GM18858 (cell line): ENCODE data around the gene SDHA.
"Not testable (repeated sequence)": the region's sequence is repeated elsewhere in the genome, so short reads cannot be mapped to it uniquely, and the experiment has no call there.

Source experiments
- ATAC-seq: cut with Tn5 transposase; IDR thresholded peaks from one replicate; pipeline ENCODE4 v1.9.1; 2021; ENCODE audit not compliant: unreplicated experiment

Gene SDHA

GRCh38 chr5:218457-219291, 554 bp downstream of the SDHA start:
- peak; percentile 12 for ATAC-seq

DNA sequence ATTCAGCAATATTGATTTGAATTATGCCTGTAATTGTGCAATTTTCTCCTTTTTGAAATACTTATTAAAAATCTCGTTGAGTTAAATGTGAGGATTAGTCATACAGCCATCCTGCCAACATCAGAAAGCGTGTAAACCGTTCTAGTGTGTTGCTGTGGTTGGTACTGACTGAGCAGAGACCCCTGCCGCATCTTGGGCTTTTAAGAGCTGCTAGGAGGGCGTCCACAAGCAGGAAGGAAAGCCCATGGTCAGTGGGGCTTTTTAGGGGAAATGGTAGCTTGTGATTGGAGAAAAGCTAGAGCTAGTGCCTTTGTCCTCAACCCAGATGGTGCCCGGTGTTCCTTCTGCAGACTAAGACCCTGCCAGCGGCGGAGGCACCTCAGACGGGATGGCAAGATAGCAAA, 1.3 kb downstream of the SDHA start:
- no peak for ATAC-seq

GRCh38 chr5:219991-220390, 1.9 kb downstream of the SDHA start:
- no peak for ATAC-seq

DNA sequence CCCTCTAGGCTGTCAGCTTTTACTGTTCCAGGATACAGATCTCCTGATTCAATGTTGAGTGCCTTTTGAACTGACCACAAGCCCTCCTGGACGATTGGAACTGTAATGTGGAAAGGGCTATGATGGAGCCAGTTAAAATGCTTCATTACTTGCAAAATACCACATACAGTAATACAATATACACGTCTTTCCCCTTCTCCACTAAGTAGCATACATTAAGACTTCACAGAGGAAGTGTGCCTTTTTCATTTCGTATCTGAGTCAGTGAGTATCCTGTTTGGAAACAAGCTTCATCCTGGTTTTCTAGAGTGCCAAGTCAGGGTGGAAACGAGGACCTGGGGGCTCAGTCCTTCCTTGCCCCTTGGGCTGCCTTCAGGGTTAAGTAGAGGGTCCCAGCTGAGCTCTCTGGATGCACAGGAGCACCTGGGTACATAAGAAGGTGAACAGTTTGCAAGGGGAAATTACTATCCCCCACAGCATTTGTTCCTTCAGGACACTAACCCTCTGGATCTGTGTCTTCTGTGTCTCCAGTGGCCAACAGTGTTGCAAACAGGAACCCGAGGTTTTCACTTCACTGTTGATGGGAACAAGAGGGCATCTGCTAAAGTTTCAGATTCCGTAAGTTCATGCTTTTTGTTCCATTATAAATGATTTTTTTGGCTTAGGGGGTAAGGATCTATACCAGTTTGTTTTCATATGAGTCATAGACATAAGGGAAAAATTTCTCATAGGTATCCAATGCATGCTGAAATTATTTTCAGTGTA, 5.0 kb downstream of the SDHA start:
- ATAC-seq, result not testable (repeated sequence)

- ATAC-seq, result no peak
Observed at GRCh38 chr5:223791-224190, 5.7 kb downstream of the SDHA start.

DNA sequence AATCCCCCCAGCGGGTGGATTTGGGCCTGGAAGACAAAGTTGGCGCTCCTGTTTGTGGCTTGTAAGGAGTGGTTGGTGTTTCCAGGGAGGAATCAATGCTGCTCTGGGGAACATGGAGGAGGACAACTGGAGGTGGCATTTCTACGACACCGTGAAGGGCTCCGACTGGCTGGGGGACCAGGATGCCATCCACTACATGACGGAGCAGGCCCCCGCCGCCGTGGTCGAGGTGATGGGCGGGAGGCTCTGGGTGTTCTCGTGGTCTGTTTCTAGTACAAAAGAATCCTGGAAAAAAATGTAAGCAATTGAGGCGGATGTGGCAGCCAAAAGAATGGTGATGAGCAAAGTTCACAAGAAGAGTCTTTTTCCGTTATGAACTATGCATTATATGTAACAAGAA, 7.2 kb downstream of the SDHA start:
- ATAC-seq, result no peak

DNA sequence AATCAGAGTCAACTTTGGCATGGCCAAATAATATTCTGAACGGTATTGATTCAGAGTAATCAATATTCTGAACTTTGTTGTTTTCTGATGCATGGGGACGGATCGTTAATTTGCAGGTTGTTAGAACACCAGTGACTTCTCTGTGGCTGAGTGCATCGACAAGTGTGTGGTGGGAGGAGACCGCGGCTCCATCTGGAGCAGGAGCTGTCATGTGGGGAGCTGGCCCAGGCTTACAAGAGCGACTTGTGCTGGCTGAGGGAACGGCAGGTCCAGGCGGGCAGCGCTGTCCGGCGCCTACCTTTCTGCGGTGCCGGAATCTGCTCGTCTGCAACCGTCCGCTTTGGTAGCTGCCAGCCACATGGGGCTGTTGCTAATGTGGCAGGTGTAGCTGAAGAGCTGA, 9.3 kb downstream of the SDHA start:
- ATAC-seq, result not testable (repeated sequence)

DNA sequence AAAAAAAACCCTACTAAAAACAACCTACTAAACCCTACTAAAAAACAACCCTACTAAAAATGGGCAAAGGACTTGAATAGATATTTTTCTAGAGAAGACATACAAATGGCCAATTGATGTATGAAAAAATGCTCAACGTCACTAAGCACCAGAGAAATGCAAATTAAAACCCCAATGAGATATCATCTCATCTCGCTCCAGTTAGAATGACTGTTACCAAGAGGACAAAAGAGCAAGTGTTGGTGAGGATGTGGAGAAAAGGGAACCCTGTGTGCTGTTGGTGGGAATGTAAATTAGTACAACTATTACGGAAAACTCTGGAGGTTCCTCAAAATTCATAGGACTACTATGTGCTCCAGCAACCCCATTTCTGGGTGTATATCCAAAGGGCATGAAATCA, 10.8 kb downstream of the SDHA start:
- ATAC-seq, result no peak

GRCh38 chr5:230711-231110, 12.6 kb downstream of the SDHA start:
- no peak for ATAC-seq

- no peak for ATAC-seq
Observed at GRCh38 chr5:231661-232060, 13.5 kb downstream of the SDHA start.

- ATAC-seq, result not testable (repeated sequence)
Observed at GRCh38 chr5:233426-233825, 15.3 kb downstream of the SDHA start.

GRCh38 chr5:234450-234849, 16.3 kb downstream of the SDHA start:
- no peak for ATAC-seq

DNA sequence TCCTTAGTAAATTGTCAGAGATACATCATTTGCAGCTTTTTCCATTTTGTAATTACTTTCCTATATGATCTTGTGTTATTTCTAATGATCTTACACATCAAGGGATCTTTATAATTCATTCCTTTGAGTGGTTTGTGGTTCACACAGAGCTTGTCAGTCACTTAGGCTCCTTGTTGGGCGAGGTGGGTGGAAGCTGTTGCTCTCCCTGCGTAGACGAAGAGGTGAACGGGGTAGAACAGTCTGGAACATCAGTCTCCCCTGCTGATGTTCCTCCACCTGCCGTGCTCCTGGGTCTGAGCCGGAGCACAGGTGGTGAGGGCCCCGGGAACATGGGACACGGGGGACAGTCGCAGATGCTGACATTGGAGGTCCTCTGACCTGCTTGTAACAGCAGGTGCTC, 17.4 kb downstream of the SDHA start:
- not testable (repeated sequence) for ATAC-seq

DNA sequence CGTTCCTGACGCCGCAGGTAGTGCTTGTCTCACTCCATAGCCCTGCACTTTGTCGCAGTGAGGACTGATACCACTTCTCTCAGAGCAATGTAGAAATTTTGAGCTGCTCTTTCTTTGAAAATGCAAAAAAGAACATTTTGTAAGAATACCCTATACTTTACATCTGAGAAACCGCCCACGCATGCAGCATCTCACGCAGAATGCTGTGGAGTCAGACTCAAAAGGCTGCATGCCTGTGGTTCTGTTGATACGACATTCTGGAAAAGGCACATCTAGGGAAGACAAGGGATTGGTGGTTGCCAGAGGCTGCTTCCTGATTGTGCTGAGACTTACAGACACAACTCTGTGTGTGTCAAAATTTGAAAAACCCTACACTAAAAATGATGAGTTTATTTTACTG, 19.8 kb downstream of the SDHA start:
- not testable (repeated sequence) for ATAC-seq

DNA sequence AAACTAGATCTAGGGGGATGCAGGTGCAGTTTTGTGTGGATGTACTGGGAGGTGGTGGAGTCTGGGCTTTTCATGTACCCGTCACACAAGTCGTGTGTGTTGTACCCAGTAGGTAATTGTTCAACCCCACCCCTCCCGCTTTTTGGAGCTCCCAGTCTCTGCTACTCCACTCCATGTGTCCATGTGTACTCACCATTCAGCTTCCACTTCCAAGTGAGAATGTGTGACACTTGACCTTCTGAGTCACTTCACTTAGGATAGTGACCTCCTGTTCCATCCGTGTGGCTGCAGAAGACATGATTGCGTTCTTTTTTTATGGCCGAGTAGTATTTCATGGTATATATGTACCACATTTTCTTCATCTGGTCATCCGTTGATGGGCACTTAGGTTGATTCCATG, 22.4 kb downstream of the SDHA start:
- ATAC-seq, result not testable (repeated sequence)

DNA sequence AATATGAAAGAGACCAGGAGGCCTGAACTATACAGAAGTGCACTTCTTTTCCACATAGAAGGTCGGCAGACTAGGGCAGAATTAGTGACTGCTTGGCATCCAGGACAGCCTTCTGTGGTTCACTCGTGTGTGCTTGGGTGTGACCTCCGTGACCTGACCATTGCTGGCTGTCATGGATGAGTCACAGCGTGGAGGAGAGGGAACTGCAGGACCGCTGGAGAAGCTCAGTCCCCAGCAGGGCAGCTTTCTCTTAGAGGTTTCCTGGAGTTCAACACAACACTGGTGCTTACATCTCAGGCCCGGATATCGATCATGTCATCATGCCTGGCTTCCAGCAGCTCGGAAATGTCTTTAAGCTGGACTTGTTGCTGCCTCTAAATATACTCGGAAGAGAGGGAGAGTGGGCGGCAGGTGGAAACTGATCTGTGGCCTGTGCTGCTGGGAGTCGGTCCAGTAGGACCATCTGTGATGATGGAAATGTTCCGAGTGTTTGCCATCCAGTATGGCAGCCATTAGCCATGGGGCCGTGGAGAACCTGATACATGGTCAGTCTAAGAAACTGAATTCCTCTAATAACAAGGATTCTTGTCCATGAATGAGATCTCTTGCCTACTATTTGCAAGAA, 23.0 kb downstream of the SDHA start:
- not testable (repeated sequence) for ATAC-seq

DNA sequence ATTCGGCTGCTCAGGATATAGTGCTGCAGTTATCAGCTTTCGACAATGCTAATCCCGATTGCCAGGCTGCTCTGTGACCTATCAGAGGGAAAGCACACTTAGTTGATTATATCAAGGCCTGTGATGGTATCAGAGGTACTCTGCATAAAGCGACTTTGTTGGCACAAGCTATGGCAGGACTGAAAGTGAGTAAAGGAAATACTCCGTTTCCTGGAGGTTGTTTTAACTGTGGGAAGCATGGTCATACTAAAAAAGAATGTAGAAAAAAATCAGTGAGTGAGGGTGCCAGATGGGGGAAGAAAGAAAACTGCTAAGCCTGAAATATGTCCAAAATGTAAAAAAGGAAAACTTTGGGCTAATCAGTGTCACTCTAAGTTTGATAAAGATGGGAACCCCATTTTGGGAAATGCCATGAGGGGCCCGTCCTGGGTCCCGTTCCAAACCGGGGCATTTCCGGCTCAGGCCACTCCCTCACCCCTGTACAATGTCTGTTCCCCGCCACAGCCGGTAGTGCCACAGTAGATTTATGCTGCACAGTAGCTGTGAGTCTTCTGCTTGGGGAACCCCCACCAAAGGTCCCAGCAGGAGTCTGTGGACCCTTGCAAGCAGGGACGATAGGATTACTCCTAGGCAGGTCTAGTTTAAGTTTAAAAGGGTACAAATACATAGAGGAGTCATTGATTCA, 25.7 kb downstream of the SDHA start:
- ATAC-seq, result not testable (repeated sequence)

- not testable (repeated sequence) for ATAC-seq
Observed at GRCh38 chr5:245717-246116, 27.6 kb downstream of the SDHA start.

DNA sequence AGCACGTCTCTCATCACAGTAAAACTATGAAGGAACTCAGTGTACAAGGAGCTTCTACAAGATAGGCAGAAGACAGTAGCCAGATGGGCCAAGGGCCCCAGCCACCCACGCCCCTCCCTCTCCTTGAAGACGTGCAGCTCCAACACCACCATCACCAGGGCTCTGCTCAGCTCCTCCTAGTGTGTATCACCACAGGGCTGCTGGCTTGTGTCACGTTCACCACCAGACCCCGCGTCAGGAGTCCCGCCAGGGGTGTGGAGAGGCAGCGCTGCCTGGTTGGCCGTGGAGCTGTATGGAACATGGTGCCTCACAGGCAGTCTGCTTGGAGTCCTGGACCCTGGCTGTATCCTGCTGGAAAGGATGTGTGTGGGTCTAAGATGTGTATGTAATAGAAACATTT, 32.3 kb downstream of the SDHA start:
- not testable (repeated sequence) for ATAC-seq

DNA sequence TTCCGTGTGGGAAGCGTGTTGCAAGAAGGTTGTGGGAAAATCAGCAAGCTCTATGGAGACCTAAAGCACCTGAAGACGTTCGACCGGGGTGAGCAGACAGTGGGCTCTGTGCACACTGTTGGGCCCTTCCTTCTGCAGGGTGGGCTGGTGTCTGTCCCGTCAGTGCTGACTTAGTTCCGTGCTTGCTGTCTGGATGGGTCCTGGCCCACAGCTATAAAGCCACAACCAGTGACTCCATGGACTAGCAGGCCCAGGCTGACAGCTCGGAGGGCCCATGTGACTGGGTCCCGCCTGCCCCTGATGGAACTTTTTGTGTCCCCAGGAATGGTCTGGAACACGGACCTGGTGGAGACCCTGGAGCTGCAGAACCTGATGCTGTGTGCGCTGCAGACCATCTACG, 32.9 kb downstream of the SDHA start:
- not testable (repeated sequence) for ATAC-seq

GRCh38 chr5:251538-251937, 33.4 kb downstream of the SDHA start:
- not testable (repeated sequence) for ATAC-seq
